Testis (tissue), 3 donors: ENCODE measurements around the gene GJB6. TPM values are rescaled to one million over a fixed set of nuclear protein-coding genes. Genes with fewer than 3 reads are reported as not detected.

ENCODE experiments used
- DNase-seq: peaks from one replicate; pipeline ENCODE4 v3.0.0-alpha.2; 2019
- H3K27ac ChIP-seq, 2 donors: fragments of 200-600 bp; sonication (generic); one replicate each; pipeline ENCODE4 v1.5.1; 2019
- H3K27me3 ChIP-seq: fragments of 200-600 bp; sonication (generic); one replicate; pipeline ENCODE4 v1.5.1; 2019
- H3K36me3 ChIP-seq: fragments of 200-600 bp; sonication (generic); one replicate; pipeline ENCODE4 v1.5.1; 2017; ENCODE audit warnings: low read depth; ENCODE audit errors: missing control alignments
- H3K4me1 ChIP-seq: fragments of 200-600 bp; sonication (generic); one replicate; pipeline ENCODE4 v1.5.1; 2019
- H3K4me3 ChIP-seq, 2 donors: fragments of 200-600 bp; sonication (generic); one replicate each; pipeline ENCODE4 v1.5.1; 2017 to 2019
- H3K9me3 ChIP-seq: fragments of 200-600 bp; sonication (generic); one replicate; pipeline ENCODE4 v1.5.1; 2017
- CTCF ChIP-seq, 3 experiments: fragments of 450-650 bp in 2 of 3; fragments of 200-600 bp in 1 of 3; sonication (generic) in 1 of 3; IDR thresholded peaks; one replicate each; pipeline ENCODE4 v1.5.1; 2016 to 2019; ENCODE audit warnings: antibody characterized with exemption in 3 of 3, mild to moderate bottlenecking in 2 of 3, moderate library complexity in 1 of 3
- POLR2A ChIP-seq: fragments of 450-650 bp; IDR thresholded peaks from one replicate; pipeline ENCODE4 v1.6.1; 2017; ENCODE audit warnings: antibody characterized with exemption, mild to moderate bottlenecking, moderate library complexity
- WGBS, 2 donors: methylation state at CpG; one replicate each; pipeline ENCODE4 v1.1.5; 2018; 5-methylcytosine and 5-hydroxymethylcytosine counted together
- intact Hi-C: fragments of 100-400 bp; cut with DNase I; formaldehyde crosslinking; loops from one replicate; pipeline ENCODE4 v1.15.1; 2023; ENCODE audit warnings: low total_unique reads
- polyA plus RNA-seq: library from polyadenylated mRNA; stranded (reverse); fragments of 350-450 nt; fragmentation: Illumina TruSeq; extraction: RNeasy Lipid Tissue Mini Kit (QIAGEN cat#74804); gene quantifications from one replicate; pipeline ENCODE4 v1.2.3, GENCODE V29; 2014; ENCODE audit warnings: low read depth, low replicate concordance; ENCODE audit not compliant: insufficient read depth
- total RNA-seq, 2 donors: library from RNA; depleted of rRNA; stranded (reverse); fragments of >200 nt; gene quantifications; one replicate each; pipeline ENCODE4 v1.2.3, GENCODE V29; 2016

The GJB6 gene
- total and polyA plus RNA-seq, 3 donors from 2014 or later: 1.4 to 1.8 (median 1.7) TPM

GRCh38 chr13:20177049-20177831 lies 54.9 kb downstream of the GJB6 start:
- peaks cover 4% of the 10 kb centered on the region for H3K4me1 ChIP-seq
- TF ChIP-seq CTCF (IDR thresholded peaks at IDR 0.05) (no peak), POLR2A (no peak)
- no peak overlapping the region for H3K27ac ChIP-seq
- peak overlapping the region in 1 of 2 donors; percentile 43 for H3K4me3 ChIP-seq
- no peaks in the 10 kb centered on the region for H3K36me3 ChIP-seq
- no peaks in the 10 kb centered on the region for H3K9me3 ChIP-seq
- 26 to 31% methylated on average over 31 to 67 of the region's 67 CpGs for WGBS, 2 donors
- DNase-seq: no peak
- H3K27me3 ChIP-seq: no peaks in the 10 kb centered on the region
- intact Hi-C loops: no loop called here

- Histone ChIP-seq H3K27ac (no peak overlapping the region), H3K36me3 (no peaks in the 10 kb centered on the region), H3K4me3 (no peak overlapping the region), H3K9me3 (no peaks in the 10 kb centered on the region), H3K27me3 (no peaks in the 10 kb centered on the region), H3K4me1 (peaks cover 4% of the 10 kb centered on the region)
- intact Hi-C loops: no loop called here
- TF ChIP-seq CTCF (IDR thresholded peaks at IDR 0.05) (no peak), POLR2A (no peak)
- DNase-seq: no peak
- WGBS, 2 donors: 64 to 67% methylated on average over 12 to 14 of the region's 14 CpGs
These were observed 56.0 kb downstream of the GJB6 start for GRCh38 chr13:20175907-20176652.

- WGBS, 2 donors: 60 to 68% methylated on average over 3 of the region's 3 CpGs
- Histone ChIP-seq H3K27me3 (no peaks in the 10 kb centered on the region), H3K27ac (no peak overlapping the region), H3K4me1 (peaks cover 4% of the 10 kb centered on the region), H3K4me3 (no peak overlapping the region), H3K36me3 (no peaks in the 10 kb centered on the region), H3K9me3 (no peaks in the 10 kb centered on the region)
- TF ChIP-seq CTCF (IDR thresholded peaks at IDR 0.05) (no peak), POLR2A (no peak)
- intact Hi-C loops: no loop called here
- no peak for DNase-seq
These were observed 56.7 kb downstream of the GJB6 start for GRCh38 chr13:20175406-20175794.

GRCh38 chr13:20174656-20175405 lies 57.3 kb downstream of the GJB6 start:
- no peaks in the 10 kb centered on the region for H3K27me3 ChIP-seq
- no peaks in the 10 kb centered on the region for H3K9me3 ChIP-seq
- DNase-seq: peak; percentile 23
- WGBS, 2 donors: 63 to 65% methylated on average over 15 to 22 of the region's 22 CpGs
- H3K4me3 ChIP-seq: no peak overlapping the region
- H3K4me1 ChIP-seq: peaks cover 4% of the 10 kb centered on the region
- no peaks in the 10 kb centered on the region for H3K36me3 ChIP-seq
- no peak overlapping the region for H3K27ac ChIP-seq
- intact Hi-C loops: no loop called here
- TF ChIP-seq POLR2A (no peak), CTCF (IDR thresholded peaks at IDR 0.05) (no peak)
